Omental fat pad (tissue), 4 donors: Measurements from ENCODE around the gene RGS13. TPM values are rescaled to one million over a fixed set of nuclear protein-coding genes. Genes with fewer than 3 reads are reported as not detected.

Experiments
- ATAC-seq: fragments of 150-250 bp; one replicate; pipeline ENCODE4 v1.9.1; 2016; ENCODE audit warnings: mild to moderate bottlenecking, moderate library complexity; ENCODE audit not compliant: low FRiP score
- DNase-seq: peaks from one replicate; pipeline ENCODE4 v3.0.0-alpha.2; 2019; ENCODE audit warnings: low spot score
- CTCF ChIP-seq, 3 donors: fragments of 450-650 bp; IDR thresholded peaks; one replicate each; pipeline ENCODE4 v1.5.1; 2016 to 2017; ENCODE audit warnings: antibody characterized with exemption in 3 of 3, mild to moderate bottlenecking in 3 of 3, moderate library complexity in 2 of 3
- total RNA-seq, 4 donors: library from RNA; depleted of rRNA; stranded (reverse); fragments of >200 nt; gene quantifications; one replicate each; pipeline ENCODE4 v1.1.0, GENCODE V29; 2016

RGS13 gene
- total RNA-seq, 4 donors from 2014 or later = 0.60 to 0.65 (median 0.63) TPM; not detected in 1

GRCh38 chr1:192595299-192595698 is 40.6 kb upstream of the RGS13 start:
- ATAC-seq (no peak), DNase-seq (no peak)
- TF ChIP-seq CTCF (IDR thresholded peaks at IDR 0.05) = no peak

GRCh38 chr1:192598589-192598988 is 37.4 kb upstream of the RGS13 start:
- DNase-seq (no peak), ATAC-seq (no peak)

GRCh38 chr1:192600275-192600674 is 35.7 kb upstream of the RGS13 start:
- TF ChIP-seq CTCF (IDR thresholded peaks at IDR 0.05) = no peak
- ATAC-seq (no peak), DNase-seq (no peak)

More at GRCh38 chr1:192598589-192598988, 37.4 kb upstream of the RGS13 start:
- TF ChIP-seq CTCF (IDR thresholded peaks at IDR 0.05) = no peak

- DNase-seq (no peak), ATAC-seq (no peak)
- TF ChIP-seq CTCF (IDR thresholded peaks at IDR 0.05) = no peak
Measured at GRCh38 chr1:192601143-192601542, 34.8 kb upstream of the RGS13 start.

- DNase-seq (no peak), ATAC-seq (no peak)
- TF ChIP-seq CTCF (IDR thresholded peaks at IDR 0.05) = no peak
Measured at GRCh38 chr1:192601567-192601966, 34.4 kb upstream of the RGS13 start.

GRCh38 chr1:192602757-192603156 is 33.2 kb upstream of the RGS13 start:
- DNase-seq (no peak), ATAC-seq (no peak)
- no peak for TF ChIP-seq CTCF (IDR thresholded peaks at IDR 0.05)

GRCh38 chr1:192603218-192603787 is 32.6 kb upstream of the RGS13 start:
- TF ChIP-seq CTCF (IDR thresholded peaks at IDR 0.05) = no peak
- no peak for ATAC-seq

More at GRCh38 chr1:192603218-192603787, 32.6 kb upstream of the RGS13 start:
- no peak for DNase-seq
